Measurements from ENCODE around the gene FSIP1.

The FSIP1 gene

DNA sequence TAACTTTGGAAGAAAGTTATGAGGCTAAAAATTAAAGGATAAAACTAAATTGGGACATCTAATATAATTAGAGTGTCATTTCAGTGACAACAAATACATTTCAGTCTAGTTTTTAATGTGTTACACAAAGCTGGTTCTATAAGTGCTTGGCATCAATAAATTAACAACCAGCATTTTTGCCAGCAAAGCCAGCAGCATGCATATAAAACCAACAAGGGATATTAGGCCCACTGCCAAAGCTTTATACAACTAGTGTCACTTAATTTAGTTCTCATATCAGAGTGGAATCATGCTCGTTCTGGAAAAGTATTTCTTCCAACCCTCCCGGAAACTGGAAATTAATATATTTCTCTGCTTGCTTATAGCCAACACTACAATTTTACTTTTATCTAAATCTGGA, 113.0 kb downstream of the FSIP1 start:
- no peak overlapping the region for H3K4me3 ChIP-seq (ENCODE audit: low read depth, low read length)
- TF ChIP-seq, protein P1, sequence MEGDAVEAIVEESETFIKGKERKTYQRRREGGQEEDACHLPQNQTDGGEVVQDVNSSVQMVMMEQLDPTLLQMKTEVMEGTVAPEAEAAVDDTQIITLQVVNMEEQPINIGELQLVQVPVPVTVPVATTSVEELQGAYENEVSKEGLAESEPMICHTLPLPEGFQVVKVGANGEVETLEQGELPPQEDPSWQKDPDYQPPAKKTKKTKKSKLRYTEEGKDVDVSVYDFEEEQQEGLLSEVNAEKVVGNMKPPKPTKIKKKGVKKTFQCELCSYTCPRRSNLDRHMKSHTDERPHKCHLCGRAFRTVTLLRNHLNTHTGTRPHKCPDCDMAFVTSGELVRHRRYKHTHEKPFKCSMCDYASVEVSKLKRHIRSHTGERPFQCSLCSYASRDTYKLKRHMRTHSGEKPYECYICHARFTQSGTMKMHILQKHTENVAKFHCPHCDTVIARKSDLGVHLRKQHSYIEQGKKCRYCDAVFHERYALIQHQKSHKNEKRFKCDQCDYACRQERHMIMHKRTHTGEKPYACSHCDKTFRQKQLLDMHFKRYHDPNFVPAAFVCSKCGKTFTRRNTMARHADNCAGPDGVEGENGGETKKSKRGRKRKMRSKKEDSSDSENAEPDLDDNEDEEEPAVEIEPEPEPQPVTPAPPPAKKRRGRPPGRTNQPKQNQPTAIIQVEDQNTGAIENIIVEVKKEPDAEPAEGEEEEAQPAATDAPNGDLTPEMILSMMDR (IDR thresholded peaks at IDR 0.05; ENCODE audit: control insufficient read depth, extremely low read depth, insufficient read depth) = no peak
- peak; percentile 21 for DNase-seq (ENCODE audit: low read depth)

DNA sequence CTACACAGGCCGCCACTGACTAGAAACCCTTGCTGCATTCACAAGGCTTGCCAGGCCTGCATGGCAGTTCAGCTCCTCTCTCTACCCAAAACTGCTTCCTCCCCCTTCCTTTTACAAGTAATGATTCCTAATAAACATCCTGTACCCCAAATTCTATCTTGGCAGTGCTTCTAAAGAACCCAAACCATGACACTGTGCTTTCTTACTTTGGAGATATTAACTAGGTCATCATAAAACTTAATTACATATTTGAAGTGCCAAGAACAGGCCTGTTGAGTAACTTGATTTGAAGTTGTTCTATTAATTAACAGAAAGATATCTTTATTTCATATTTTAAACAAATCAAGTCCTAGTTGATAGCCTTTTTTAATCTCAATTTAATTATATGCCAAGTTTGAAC, 113.4 kb downstream of the FSIP1 start:
- no peak for DNase-seq (ENCODE audit: low read depth)
- H3K4me3 ChIP-seq (ENCODE audit: low read depth, low read length) = no peak overlapping the region
- TF ChIP-seq, protein P1 (IDR thresholded peaks at IDR 0.05; ENCODE audit: control insufficient read depth, extremely low read depth, insufficient read depth) = no peak

DNA sequence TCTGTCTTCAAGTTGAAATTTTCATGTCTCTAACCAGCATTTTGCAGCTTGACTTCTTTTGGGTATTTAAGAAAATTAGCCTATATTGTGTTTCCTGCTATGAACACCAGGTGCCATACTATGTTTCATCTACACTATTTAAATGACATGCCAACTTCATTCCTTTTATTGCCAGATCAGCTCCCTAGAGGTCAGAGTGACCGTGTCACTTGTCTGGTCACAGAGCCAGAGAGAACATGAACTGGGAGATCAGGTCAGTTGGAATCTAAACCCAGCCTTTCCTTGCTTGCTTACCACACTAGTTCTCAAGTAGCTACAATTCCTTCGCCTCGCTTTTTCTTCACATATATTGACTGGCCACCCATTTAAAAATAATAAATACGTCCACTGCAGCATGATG, 114.2 kb downstream of the FSIP1 start:
- no peak for DNase-seq (ENCODE audit: low read depth)
- TF ChIP-seq, protein P1 (IDR thresholded peaks at IDR 0.05; ENCODE audit: control insufficient read depth, extremely low read depth, insufficient read depth) = no peak
- no peak overlapping the region for H3K4me3 ChIP-seq (ENCODE audit: low read depth, low read length)

DNA sequence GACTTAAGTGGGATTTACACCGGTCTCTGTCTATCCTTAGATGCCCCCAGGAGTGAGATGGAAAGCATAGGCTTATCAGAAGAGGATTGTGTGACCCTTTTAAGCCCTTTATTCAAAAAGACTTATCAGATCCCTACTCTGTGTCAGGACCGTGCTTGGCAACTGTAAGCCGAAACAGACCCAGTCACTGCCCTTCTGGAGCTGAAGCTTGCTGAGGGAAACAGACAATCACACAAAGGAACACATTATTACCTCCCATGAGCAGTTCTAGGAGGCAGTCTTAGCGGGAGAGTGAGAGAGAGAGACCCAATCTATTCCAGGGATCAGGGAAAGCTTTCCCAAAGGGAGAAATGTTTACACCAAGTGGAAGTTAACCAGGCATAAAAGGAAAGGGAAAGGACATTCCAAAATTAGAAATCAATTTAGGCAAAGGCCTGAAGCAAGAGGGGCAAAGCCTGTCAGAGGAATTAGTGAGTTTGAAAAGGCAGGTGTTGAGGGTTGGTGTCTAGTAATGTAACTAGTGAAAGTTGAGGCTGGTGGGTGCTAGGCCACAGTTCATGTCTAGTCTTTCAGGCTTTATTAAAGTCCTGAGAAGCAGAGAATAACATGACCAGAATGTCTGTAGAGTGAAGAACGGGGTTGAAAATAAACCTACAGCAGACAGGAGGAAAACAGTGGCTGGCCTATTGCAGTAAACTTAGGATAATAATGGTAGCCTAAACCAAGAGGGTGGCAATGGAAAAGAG, 115.1 kb downstream of the FSIP1 start:
- no peak for DNase-seq (ENCODE audit: low read depth)
- H3K4me3 ChIP-seq (ENCODE audit: low read depth, low read length) = no peak overlapping the region

DNA sequence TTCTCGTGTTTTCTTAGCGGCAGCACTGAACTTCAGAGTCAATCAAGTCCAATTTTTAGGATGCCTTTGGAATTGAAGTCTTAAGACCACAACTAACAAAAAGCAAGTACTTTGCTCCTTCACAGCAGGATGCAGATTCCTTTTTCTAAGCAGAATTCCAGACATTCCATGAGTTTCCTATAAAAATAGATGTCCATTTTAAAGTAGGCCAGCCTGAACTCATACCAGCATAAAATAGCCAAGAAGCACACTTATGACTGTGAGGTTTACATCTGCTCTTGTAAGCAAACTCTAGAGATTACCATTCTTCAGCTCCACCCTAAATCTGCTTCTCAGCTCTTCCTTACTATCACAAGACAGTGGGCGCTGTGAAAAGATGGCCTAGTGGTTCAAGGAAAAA, 116.0 kb downstream of the FSIP1 start:
- TF ChIP-seq, protein P1 (IDR thresholded peaks at IDR 0.05; ENCODE audit: control insufficient read depth, extremely low read depth, insufficient read depth) = no peak
- DNase-seq (ENCODE audit: low read depth) = no peak
- H3K4me3 ChIP-seq (ENCODE audit: low read depth, low read length) = no peak overlapping the region

More for the DNA sequence above, 115.1 kb downstream of the FSIP1 start:
- TF ChIP-seq, protein P1 (IDR thresholded peaks at IDR 0.05; ENCODE audit: control insufficient read depth, extremely low read depth, insufficient read depth) = no peak

DNA sequence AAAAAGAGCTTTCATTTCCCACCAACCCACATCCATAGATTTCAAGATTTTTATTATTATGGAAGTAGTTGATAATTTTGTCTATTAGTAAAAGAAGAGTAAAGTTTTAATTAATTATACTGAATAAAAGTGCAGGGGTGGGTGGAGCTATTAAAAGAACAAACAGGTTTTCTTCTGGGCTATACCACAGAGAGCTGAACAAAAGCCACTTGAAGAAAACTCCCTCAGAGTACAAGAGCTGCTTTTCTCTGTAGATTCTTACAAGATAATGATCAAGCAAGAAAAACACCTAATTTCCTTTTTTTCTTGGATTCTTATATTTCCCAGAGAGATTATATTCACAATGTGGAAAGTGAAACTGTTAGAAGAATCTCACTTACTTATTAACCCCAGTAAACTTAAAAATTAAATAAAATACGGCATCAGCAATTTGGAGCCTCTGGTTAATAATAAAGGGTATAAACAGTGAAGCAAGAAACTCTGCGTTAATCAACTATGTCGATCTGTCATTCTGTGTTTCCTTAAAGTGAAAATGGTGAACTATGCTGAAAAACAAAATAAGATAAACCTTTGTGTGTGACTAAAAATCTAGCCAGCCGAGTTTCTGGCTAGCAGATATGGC, 116.9 kb downstream of the FSIP1 start:
- DNase-seq (ENCODE audit: low read depth) = no peak
- TF ChIP-seq, protein P1 (IDR thresholded peaks at IDR 0.05; ENCODE audit: control insufficient read depth, extremely low read depth, insufficient read depth) = no peak
- no peak overlapping the region for H3K4me3 ChIP-seq (ENCODE audit: low read depth, low read length)

Data from LNCaP clone FGC (cell line).